SK-N-SH treated with all-trans-retinoic acid at 6 μM for 48 hours (cell line): ENCODE results near the gene WFDC11.
"Not testable (repeated sequence)": the region's sequence is repeated elsewhere in the genome, so short reads cannot be mapped to it uniquely, and the experiment has no call there.

Experiments
- ATAC-seq: fragments of 200-7000 bp; cut with Tn5 transposase; 3 replicates; pipeline ENCODE4 v1.9.1; 2020; ENCODE audit warnings: mild to moderate bottlenecking, moderate library complexity
- ARNTL ChIP-seq: fragments of 450-650 bp; formaldehyde crosslinking; IDR thresholded peaks from 2 replicates; pipeline ENCODE4 v1.5.0; 2020; ENCODE audit warnings: low read depth, mild to moderate bottlenecking, moderate library complexity, borderline replicate concordance
- BACH2 ChIP-seq: fragments of 250-450 bp; sonication (Bioruptor Pico); IDR thresholded peaks from 2 replicates; pipeline ENCODE4 v1.9.0; 2021; ENCODE audit warnings: mild to moderate bottlenecking, borderline replicate concordance
- CSDC2 ChIP-seq: fragments of 250-450 bp; sonication (Bioruptor Pico); IDR thresholded peaks from 2 replicates; pipeline ENCODE4 v1.5.0; 2020; ENCODE audit warnings: mild to moderate bottlenecking, moderate library complexity
- GLIS3 ChIP-seq: fragments of 250-450 bp; sonication (Bioruptor Pico); IDR thresholded peaks from 2 replicates; pipeline ENCODE4 v1.5.0; 2020; ENCODE audit warnings: mild to moderate bottlenecking, moderate library complexity
- ISL1 ChIP-seq: fragments of 250-450 bp; sonication (Bioruptor Pico); IDR thresholded peaks from 2 replicates; pipeline ENCODE4 v2.1.2; 2022; ENCODE audit warnings: mild to moderate bottlenecking, moderate library complexity
- OSR1 ChIP-seq: fragments of 250-450 bp; sonication (Bioruptor Pico); IDR thresholded peaks from 2 replicates; pipeline ENCODE4 v1.8.0; 2022; ENCODE audit warnings: moderate library complexity, mild to moderate bottlenecking, inconsistent platforms
- PPARA ChIP-seq: fragments of 250-450 bp; sonication (Bioruptor Pico); IDR thresholded peaks from 2 replicates; pipeline ENCODE4 v1.5.0; 2020; ENCODE audit warnings: mild to moderate bottlenecking, borderline replicate concordance
- RARB ChIP-seq: fragments of 250-450 bp; sonication (Bioruptor Pico); IDR thresholded peaks from 2 replicates; pipeline ENCODE4 v1.8.0; 2021; ENCODE audit warnings: mild to moderate bottlenecking, moderate library complexity
- TCF4 ChIP-seq: fragments of 250-450 bp; sonication (Bioruptor Pico); IDR thresholded peaks from 2 replicates; pipeline ENCODE4 v1.8.0; 2021; ENCODE audit warnings: mild to moderate bottlenecking, moderate library complexity, borderline replicate concordance
- TOX ChIP-seq: fragments of 250-450 bp; sonication (Bioruptor Pico); IDR thresholded peaks from 2 replicates; pipeline ENCODE4 v1.8.0; 2021; ENCODE audit warnings: mild to moderate bottlenecking, moderate library complexity, borderline replicate concordance
- ZC3H10 ChIP-seq: fragments of 250-450 bp; sonication (Bioruptor Pico); IDR thresholded peaks from 2 replicates; pipeline ENCODE4 v1.5.1; 2021; ENCODE audit warnings: mild to moderate bottlenecking, moderate library complexity
- ZFP30 ChIP-seq: fragments of 450-650 bp; formaldehyde crosslinking; IDR thresholded peaks from 2 replicates; pipeline ENCODE4 v1.5.0; 2022; ENCODE audit warnings: mild to moderate bottlenecking, moderate library complexity
- ZNF565 ChIP-seq: fragments of 450-650 bp; formaldehyde crosslinking; conservative IDR thresholded peaks from 2 replicates; pipeline ENCODE4 v1.5.0; 2020; ENCODE audit warnings: low read depth, mild to moderate bottlenecking, moderate library complexity
- ZNF70 ChIP-seq: fragments of 450-650 bp; formaldehyde crosslinking; IDR thresholded peaks from 2 replicates; pipeline ENCODE4 v1.5.0; 2020; ENCODE audit warnings: mild to moderate bottlenecking, moderate library complexity
- ZNF8 ChIP-seq: fragments of 450-650 bp; formaldehyde crosslinking; IDR thresholded peaks from 2 replicates; pipeline ENCODE4 v1.5.0; 2020; ENCODE audit warnings: mild to moderate bottlenecking, moderate library complexity
- TF ChIP-seq, protein P1 (sequence below): fragments of 250-450 bp; sonication (Bioruptor Pico); IDR thresholded peaks from 2 replicates; pipeline ENCODE4 v1.5.1; 2021; ENCODE audit warnings: mild to moderate bottlenecking, moderate library complexity
- TF ChIP-seq, protein P2 (sequence below): fragments of 250-450 bp; sonication (Bioruptor Pico); IDR thresholded peaks from 2 replicates; pipeline ENCODE4 v1.5.1; 2020; ENCODE audit warnings: low read depth, mild to moderate bottlenecking, moderate library complexity
- TF ChIP-seq, protein P3 (sequence below): fragments of 250-450 bp; sonication (Bioruptor Pico); IDR thresholded peaks from 2 replicates; pipeline ENCODE4 v1.5.0; 2020; ENCODE audit warnings: mild to moderate bottlenecking, moderate library complexity
- TF ChIP-seq, protein P4 (sequence below): fragments of 250-450 bp; sonication (Bioruptor Pico); IDR thresholded peaks from 2 replicates; pipeline ENCODE4 v1.8.0; 2020; ENCODE audit warnings: mild to moderate bottlenecking, moderate library complexity, borderline replicate concordance

The WFDC11 gene

DNA sequence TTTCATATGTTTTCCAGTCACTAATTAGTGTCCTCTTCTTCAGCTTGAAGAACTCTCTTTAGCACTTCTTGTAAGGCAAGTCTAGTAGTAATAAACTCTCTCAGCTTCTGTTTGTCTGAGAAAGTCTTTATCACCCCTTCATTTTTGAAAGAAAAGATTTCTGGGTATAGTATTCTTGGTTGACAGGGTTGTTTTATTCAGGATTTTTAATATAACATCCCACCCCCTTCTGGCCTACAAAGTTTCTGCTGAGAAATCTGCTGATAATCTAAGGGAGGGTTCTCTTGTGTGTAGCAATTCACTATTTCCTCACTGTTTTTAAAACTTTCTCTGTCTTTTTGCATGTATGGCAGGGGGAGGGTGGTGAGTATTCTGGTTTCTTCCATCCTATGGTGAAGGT lies 9.6 kb upstream of the WFDC11 start:
- TF ChIP-seq, protein P1, sequence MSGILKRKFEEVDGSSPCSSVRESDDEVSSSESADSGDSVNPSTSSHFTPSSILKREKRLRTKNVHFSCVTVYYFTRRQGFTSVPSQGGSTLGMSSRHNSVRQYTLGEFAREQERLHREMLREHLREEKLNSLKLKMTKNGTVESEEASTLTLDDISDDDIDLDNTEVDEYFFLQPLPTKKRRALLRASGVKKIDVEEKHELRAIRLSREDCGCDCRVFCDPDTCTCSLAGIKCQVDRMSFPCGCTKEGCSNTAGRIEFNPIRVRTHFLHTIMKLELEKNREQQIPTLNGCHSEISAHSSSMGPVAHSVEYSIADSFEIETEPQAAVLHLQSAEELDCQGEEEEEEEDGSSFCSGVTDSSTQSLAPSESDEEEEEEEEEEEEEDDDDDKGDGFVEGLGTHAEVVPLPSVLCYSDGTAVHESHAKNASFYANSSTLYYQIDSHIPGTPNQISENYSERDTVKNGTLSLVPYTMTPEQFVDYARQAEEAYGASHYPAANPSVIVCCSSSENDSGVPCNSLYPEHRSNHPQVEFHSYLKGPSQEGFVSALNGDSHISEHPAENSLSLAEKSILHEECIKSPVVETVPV: no peak
- TF ChIP-seq, protein P2, sequence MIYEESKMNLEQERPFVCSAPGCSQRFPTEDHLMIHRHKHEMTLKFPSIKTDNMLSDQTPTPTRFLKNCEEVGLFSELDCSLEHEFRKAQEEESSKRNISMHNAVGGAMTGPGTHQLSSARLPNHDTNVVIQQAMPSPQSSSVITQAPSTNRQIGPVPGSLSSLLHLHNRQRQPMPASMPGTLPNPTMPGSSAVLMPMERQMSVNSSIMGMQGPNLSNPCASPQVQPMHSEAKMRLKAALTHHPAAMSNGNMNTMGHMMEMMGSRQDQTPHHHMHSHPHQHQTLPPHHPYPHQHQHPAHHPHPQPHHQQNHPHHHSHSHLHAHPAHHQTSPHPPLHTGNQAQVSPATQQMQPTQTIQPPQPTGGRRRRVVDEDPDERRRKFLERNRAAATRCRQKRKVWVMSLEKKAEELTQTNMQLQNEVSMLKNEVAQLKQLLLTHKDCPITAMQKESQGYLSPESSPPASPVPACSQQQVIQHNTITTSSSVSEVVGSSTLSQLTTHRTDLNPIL: no peak
- TF ChIP-seq PPARA (CRISPR knock-in tag): no peak
- no peak for TF ChIP-seq TOX (CRISPR knock-in tag)
- no peak for TF ChIP-seq CSDC2 (CRISPR knock-in tag)
- no peak for TF ChIP-seq TCF4 (CRISPR knock-in tag)
- TF ChIP-seq, protein P3, sequence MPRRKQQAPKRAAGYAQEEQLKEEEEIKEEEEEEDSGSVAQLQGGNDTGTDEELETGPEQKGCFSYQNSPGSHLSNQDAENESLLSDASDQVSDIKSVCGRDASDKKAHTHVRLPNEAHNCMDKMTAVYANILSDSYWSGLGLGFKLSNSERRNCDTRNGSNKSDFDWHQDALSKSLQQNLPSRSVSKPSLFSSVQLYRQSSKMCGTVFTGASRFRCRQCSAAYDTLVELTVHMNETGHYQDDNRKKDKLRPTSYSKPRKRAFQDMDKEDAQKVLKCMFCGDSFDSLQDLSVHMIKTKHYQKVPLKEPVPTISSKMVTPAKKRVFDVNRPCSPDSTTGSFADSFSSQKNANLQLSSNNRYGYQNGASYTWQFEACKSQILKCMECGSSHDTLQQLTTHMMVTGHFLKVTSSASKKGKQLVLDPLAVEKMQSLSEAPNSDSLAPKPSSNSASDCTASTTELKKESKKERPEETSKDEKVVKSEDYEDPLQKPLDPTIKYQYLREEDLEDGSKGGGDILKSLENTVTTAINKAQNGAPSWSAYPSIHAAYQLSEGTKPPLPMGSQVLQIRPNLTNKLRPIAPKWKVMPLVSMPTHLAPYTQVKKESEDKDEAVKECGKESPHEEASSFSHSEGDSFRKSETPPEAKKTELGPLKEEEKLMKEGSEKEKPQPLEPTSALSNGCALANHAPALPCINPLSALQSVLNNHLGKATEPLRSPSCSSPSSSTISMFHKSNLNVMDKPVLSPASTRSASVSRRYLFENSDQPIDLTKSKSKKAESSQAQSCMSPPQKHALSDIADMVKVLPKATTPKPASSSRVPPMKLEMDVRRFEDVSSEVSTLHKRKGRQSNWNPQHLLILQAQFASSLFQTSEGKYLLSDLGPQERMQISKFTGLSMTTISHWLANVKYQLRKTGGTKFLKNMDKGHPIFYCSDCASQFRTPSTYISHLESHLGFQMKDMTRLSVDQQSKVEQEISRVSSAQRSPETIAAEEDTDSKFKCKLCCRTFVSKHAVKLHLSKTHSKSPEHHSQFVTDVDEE (CRISPR knock-in tag): no peak
- no peak for TF ChIP-seq BACH2 (CRISPR knock-in tag)
- no peak for TF ChIP-seq ZNF70 (CRISPR knock-in tag)
- TF ChIP-seq RARB: no peak
- no peak for TF ChIP-seq GLIS3
- TF ChIP-seq OSR1: no peak
- TF ChIP-seq ZNF8 (CRISPR knock-in tag): no peak
- no peak for TF ChIP-seq ZNF565 (CRISPR knock-in tag)
- no peak for TF ChIP-seq ARNTL (CRISPR knock-in tag)
- TF ChIP-seq ISL1 (CRISPR knock-in tag): no peak
- no peak for TF ChIP-seq ZC3H10 (CRISPR knock-in tag)
- no peak for TF ChIP-seq ZFP30
- TF ChIP-seq, protein P4, sequence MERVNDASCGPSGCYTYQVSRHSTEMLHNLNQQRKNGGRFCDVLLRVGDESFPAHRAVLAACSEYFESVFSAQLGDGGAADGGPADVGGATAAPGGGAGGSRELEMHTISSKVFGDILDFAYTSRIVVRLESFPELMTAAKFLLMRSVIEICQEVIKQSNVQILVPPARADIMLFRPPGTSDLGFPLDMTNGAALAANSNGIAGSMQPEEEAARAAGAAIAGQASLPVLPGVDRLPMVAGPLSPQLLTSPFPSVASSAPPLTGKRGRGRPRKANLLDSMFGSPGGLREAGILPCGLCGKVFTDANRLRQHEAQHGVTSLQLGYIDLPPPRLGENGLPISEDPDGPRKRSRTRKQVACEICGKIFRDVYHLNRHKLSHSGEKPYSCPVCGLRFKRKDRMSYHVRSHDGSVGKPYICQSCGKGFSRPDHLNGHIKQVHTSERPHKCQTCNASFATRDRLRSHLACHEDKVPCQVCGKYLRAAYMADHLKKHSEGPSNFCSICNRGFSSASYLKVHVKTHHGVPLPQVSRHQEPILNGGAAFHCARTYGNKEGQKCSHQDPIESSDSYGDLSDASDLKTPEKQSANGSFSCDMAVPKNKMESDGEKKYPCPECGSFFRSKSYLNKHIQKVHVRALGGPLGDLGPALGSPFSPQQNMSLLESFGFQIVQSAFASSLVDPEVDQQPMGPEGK (CRISPR knock-in tag): no peak
- ATAC-seq: no peak

DNA sequence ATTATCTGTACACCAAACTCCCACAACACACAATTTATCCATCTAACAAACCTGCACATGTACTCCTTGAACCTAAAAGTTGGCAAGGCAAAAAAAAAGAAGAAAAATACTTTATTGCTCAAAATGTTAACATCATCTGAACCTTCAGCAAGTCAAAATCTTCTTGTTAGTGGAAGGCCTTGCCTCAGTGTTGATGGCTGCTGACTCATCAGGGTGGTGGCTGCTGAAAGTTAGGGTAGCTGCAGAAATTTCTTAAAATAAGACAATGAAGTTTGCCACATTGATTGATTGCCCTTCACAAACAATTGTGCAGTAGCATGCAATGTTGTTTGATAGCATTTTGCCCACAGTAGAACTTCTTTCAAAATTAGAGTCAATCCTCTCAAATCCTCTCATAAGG lies 2.7 kb upstream of the WFDC11 start:
- TF ChIP-seq OSR1 (no peak), ARNTL (CRISPR knock-in tag) (no peak), TCF4 (CRISPR knock-in tag) (no peak), TOX (CRISPR knock-in tag) (no peak), ZNF8 (CRISPR knock-in tag) (no peak)
- TF ChIP-seq, protein P1: no peak
- TF ChIP-seq, protein P4 (CRISPR knock-in tag): no peak
- TF ChIP-seq, protein P3 (CRISPR knock-in tag): no peak
- TF ChIP-seq, protein P2: no peak
- TF ChIP-seq, all 23 proteins: peak for 0
- ATAC-seq: no peak

DNA sequence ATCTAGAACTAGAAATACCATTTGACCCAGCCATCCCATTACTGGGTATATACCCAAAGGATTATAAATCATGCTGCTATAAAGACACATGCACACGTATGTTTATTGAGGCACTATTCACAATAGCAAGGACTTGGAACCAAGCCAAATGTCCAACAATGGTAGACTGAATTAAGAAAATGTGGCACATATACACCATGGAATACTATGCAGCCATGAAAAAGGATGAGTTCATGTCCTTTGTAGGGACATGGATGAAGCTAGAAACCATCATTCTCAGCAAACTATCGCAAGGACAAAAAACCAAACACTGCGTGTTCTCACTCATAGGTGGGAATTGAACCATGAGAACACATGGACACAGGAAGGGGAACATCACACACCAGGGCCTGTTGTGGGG lies 13.0 kb downstream of the WFDC11 start:
- not testable (repeated sequence) for ATAC-seq

DNA sequence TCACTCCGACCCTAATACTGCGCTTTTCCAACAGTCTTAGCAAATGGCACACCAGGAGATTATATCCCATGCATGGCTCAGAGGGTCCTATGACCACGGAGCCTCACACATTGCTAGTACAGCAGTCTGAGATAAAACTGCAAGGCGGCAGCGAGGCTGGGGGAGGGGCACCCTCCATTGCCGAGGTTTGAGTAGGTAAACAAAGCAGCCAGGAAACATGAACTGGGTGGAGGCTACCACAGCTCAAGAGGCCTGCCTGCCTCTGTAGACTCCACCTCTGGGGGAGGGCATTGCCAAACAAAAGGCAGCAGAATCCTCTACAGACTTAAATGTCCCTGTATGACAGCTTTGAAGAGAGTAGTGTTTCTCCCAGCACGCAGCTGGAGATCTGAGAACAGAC lies 18.3 kb downstream of the WFDC11 start:
- ATAC-seq: not testable (repeated sequence)
